Activated CD4-positive, alpha-beta T cell treated with anti-CD3 and anti-CD28 coated beads, Interleukin-2, amount 10 ng/mL, durations not matched to agents 7 days and 5 days (primary cell): Measurements from ENCODE around the gene REV1. TPM values are rescaled to one million over a fixed set of nuclear protein-coding genes. Genes with fewer than 3 reads are reported as not detected.
A peak's percentile ranks its signal among the peaks of the same experiment; 100 is the strongest.

Experiments used
- CTCF ChIA-PET: fragments of 350-600 bp; sonication (Branson Sonifier 250); formaldehyde crosslinking; loops from one replicate; lab custom pipeline; 2021; ENCODE audit warnings: antibody characterized with exemption; lab: Charles Lee
- POLR2A ChIA-PET: fragments of 350-600 bp; sonication (Branson Sonifier 250); formaldehyde crosslinking; loops from one replicate; lab custom pipeline; 2021; ENCODE audit warnings: antibody characterized with exemption; lab: Charles Lee
- DNase-seq: peaks from one replicate; pipeline ENCODE4 v3.0.0-alpha.2; 2020
- H3K27ac Mint-ChIP-seq: one replicate; pipeline ENCODE4 v1.8.0; 2021; ENCODE audit warnings: mild to moderate bottlenecking, moderate library complexity, mixed read lengths
- H3K27me3 Mint-ChIP-seq: one replicate; pipeline ENCODE4 v1.8.0; 2021; ENCODE audit warnings: mixed read lengths
- H3K36me3 Mint-ChIP-seq: one replicate; pipeline ENCODE4 v1.8.0; 2021; ENCODE audit warnings: low read depth, mixed read lengths
- H3K4me1 Mint-ChIP-seq: one replicate; pipeline ENCODE4 v1.8.0; 2021; ENCODE audit warnings: mixed read lengths
- H3K4me3 Mint-ChIP-seq: one replicate; pipeline ENCODE4 v1.8.0; 2021; ENCODE audit warnings: mild to moderate bottlenecking, moderate library complexity, mixed read lengths
- H3K9me3 Mint-ChIP-seq: one replicate; pipeline ENCODE4 v1.8.0; 2021; ENCODE audit warnings: mixed read lengths
- total RNA-seq, 2 experiments: library from RNA; stranded (reverse); gene quantifications; one replicate each; pipeline ENCODE4 v1.2.3, GENCODE V29; 2021

The REV1 gene
- total RNA-seq, 2 experiments from 2014 or later = 37.4 to 40.7 TPM

DNA sequence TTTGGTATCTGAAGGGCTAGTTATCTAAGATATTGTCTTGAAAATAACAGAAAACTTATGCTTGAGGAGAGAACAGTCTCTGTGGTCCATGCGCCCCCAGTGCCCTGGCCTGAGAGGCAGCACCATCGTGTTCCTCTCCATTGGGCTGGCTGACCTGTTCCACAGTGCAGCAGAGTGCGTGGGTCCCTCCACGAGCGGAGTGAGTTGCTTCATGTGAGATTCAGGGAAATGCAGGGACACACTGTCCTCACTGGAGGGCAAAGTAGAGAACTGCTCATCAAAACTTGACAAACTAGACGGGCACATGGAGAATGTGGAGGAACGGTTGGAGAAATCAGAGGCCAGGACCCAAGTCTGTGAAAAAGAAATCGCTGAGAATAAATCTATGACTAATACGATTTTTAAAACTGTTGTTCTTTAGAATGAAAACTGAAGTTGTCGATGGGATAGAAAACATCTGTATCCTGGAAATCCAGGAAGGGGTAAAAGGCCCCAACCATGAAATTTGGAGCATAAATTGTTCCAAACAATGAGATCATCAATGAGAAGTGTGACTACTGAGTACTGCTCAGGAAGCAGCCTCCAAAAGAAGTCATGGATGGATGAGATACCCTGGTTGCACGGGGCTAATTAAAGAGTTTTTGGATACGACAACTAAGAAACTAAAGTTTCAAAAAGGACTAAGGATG lies 58.1 kb downstream of the REV1 start:
- POLR2A ChIA-PET = no interaction called here
- H3K36me3 Mint-ChIP-seq = peaks cover 9% of the 10 kb centered on the region
- CTCF ChIA-PET = interaction anchor here (1.2 kb wide), 1 partner anchor 21 kb away, joined by 3 read pairs; no protein-coding TSS in a partner anchor

DNA sequence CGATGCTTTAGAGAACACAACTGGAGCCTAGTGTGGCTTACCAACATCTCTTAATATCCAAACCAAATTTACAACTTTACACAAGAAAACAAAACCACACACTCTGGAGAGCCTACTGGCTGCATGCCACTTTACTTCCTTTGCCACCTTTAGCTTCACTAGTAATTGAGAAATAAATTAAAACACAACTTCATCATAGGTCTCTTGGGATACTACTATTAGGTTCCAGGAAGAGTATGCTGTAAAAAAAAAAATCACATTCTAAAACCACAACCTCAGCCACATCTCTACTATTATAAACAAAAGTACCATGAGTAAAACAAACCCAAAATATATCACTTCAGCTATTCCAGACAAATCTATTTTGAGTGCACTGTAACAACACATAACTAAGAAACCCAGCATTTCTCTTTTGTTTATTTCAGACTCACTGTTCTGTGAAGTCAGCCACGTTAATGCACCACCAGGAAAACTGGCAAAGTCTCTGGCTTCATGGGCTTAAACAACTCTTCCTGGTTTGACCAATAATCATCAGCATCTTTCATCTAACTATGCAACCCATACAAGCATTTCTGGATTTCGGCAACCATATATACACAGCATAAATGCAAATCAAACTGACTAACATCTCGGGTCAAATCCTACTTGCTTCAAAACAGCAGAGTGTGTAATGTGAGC lies 59.1 kb downstream of the REV1 start:
- CTCF ChIA-PET = interaction anchor here (0.6 to 1.2 kb wide), 3 partner anchors 10 to 39 kb away, joined by 3 read pairs; no protein-coding TSS in a partner anchor
- POLR2A ChIA-PET = no interaction called here
- H3K27me3 Mint-ChIP-seq = no peaks in the 10 kb centered on the region
- H3K9me3 Mint-ChIP-seq = no peaks in the 10 kb centered on the region
- H3K36me3 Mint-ChIP-seq = peaks cover 9% of the 10 kb centered on the region
- H3K27ac Mint-ChIP-seq = peak overlapping the region; percentile 9
- H3K4me3 Mint-ChIP-seq = no peak overlapping the region
- DNase-seq = no peak
- peaks cover 19% of the 10 kb centered on the region for H3K4me1 Mint-ChIP-seq

More for the DNA sequence above, 58.1 kb downstream of the REV1 start:
- Mint-ChIP-seq H3K4me1 (peaks cover 19% of the 10 kb centered on the region), H3K27me3 (no peaks in the 10 kb centered on the region), H3K27ac (no peak overlapping the region), H3K4me3 (no peak overlapping the region), H3K9me3 (no peaks in the 10 kb centered on the region)
- DNase-seq = no peak

DNA sequence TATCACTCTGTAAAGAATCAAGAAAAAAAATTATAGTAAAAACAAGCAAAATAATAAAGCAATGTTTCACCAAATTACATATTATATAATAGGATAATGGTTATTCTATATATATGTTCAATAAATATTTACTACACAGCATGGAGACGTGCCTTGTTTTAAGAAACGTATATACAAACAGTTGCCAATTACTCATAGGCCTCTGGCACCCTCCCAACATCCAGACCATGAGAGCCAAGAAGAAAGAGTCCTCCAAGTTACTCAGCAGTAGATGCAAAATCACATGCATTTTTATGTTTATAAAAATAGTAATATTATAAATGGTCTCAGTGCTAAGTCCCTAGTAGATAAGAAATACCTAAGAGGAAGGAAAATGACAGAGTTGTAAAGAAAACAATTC lies 64.8 kb downstream of the REV1 start:
- DNase-seq = no peak
- POLR2A ChIA-PET = no interaction called here
- H3K4me1 Mint-ChIP-seq = no peaks in the 10 kb centered on the region
- no peaks in the 10 kb centered on the region for H3K9me3 Mint-ChIP-seq
- H3K27ac Mint-ChIP-seq = no peak overlapping the region
- CTCF ChIA-PET = no interaction called here
- no peaks in the 10 kb centered on the region for H3K27me3 Mint-ChIP-seq
- no peak overlapping the region for H3K4me3 Mint-ChIP-seq
- H3K36me3 Mint-ChIP-seq = peaks cover 28% of the 10 kb centered on the region

DNA sequence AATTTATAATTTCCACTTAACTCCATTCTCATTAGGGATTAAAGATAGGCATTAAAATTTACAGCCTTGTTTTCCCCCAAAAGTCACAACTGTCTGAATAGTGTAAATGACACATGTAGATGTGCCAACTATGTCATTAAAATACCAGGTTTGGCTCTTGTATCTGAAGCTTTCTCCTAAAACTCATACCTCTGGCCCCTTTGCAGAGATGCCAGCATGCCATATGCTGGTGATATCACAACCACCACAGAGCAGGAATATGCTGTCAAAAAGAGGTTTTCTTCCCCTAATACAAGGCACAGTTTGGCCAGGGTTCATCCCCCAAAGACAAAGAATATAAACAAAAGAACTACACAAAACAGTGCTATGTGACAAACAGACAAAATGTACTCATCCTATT lies 65.4 kb downstream of the REV1 start:
- no peaks in the 10 kb centered on the region for H3K27me3 Mint-ChIP-seq
- CTCF ChIA-PET = no interaction called here
- no peak for DNase-seq
- no peak overlapping the region for H3K4me3 Mint-ChIP-seq
- POLR2A ChIA-PET = no interaction called here
- no peaks in the 10 kb centered on the region for H3K4me1 Mint-ChIP-seq
- H3K36me3 Mint-ChIP-seq = peaks cover 33% of the 10 kb centered on the region
- H3K27ac Mint-ChIP-seq = no peak overlapping the region
- H3K9me3 Mint-ChIP-seq = no peaks in the 10 kb centered on the region

DNA sequence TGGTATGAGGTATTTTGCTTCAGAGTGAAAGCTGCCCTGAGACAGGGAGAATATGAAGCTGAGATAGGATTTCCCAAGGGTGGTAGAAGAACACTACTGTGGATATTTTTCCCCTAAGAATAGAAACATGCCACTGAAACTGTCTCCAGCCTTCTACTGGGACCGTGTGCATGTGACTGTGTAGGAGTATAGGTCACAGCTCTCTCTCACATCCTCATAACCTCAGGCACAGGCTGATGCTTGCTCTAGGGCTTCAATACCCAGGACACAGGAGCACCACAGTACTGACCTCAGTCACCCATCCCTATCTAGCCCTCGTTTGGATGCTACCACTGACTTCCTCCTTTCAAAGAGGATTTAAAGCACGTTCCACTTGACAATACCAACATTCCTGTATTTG lies 67.2 kb downstream of the REV1 start:
- Mint-ChIP-seq H3K27me3 (no peaks in the 10 kb centered on the region), H3K27ac (no peak overlapping the region), H3K4me3 (no peak overlapping the region), H3K36me3 (peaks cover 30% of the 10 kb centered on the region), H3K9me3 (no peaks in the 10 kb centered on the region), H3K4me1 (no peaks in the 10 kb centered on the region)
- ChIA-PET POLR2A (interaction anchor here (0.6 kb wide), 1 partner anchor 24 kb away, joined by 3 read pairs; no protein-coding TSS in a partner anchor), CTCF (interaction anchor here (0.6 to 0.9 kb wide), 2 partner anchors 20 to 25 kb away, joined by 3 to 6 read pairs; no protein-coding TSS in a partner anchor)
- no peak for DNase-seq

DNA sequence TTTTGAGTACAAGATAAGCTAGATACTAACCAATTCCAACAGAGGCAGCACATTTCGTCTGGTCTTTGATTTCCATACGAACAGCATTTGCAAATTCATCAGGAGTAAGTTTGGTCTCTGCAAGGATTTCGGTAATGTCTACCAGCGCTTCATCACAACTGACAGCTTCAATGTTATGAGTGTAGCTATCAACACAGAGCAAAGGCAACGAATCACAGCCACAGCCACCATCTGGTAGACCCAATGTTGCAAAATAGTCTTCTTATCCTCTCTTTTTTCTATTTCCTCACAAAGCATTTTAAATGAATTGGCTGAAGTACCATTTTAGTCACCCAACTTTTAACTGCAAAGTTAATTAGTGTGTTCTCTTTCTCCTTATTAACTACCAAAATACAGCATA lies 68.3 kb downstream of the REV1 start:
- Mint-ChIP-seq H3K36me3 (peaks cover 35% of the 10 kb centered on the region), H3K4me3 (no peak overlapping the region), H3K9me3 (no peaks in the 10 kb centered on the region), H3K4me1 (no peaks in the 10 kb centered on the region), H3K27me3 (no peaks in the 10 kb centered on the region), H3K27ac (no peak overlapping the region)
- CTCF ChIA-PET = interaction anchor here (1.1 kb wide), 1 partner anchor 12 kb away, joined by 3 read pairs; no protein-coding TSS in a partner anchor
- no peak for DNase-seq
- POLR2A ChIA-PET = no interaction called here

DNA sequence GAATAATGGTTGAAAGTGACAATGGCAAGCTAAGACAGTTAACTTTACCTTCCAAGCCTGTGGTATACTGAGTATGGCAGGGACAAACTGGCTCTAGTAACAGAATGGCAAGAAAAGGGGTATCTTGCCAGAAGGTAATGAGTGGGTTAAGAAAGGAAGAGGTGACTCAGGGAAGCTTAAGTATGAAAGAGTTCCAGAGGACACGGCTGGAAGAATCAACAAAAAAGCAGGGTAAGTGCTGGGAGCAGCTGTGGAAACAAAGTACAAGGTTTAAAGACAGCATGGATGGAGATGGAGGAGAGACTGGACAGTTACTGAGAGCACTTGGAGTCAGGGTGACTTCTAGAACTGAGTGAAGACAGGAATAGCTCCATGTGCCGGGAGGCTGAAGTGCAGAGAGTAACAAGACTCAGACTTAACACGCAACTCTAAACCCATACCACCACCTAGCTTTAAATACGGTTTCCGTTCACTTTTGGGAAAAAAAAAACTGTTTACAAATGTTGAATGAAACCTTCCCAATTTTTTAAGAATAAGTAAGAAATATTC lies 69.0 kb downstream of the REV1 start:
- no peak overlapping the region for H3K27ac Mint-ChIP-seq
- H3K27me3 Mint-ChIP-seq = no peaks in the 10 kb centered on the region
- H3K36me3 Mint-ChIP-seq = peaks cover 36% of the 10 kb centered on the region
- ChIA-PET POLR2A (interaction anchor here (0.6 kb wide), 1 partner anchor 51 kb away, joined by 4 read pairs; no protein-coding TSS in a partner anchor), CTCF (interaction anchor here (1.1 kb wide), 1 partner anchor 11 kb away, joined by 3 read pairs; no protein-coding TSS in a partner anchor)
- H3K4me1 Mint-ChIP-seq = no peaks in the 10 kb centered on the region
- no peak for DNase-seq
- no peaks in the 10 kb centered on the region for H3K9me3 Mint-ChIP-seq
- no peak overlapping the region for H3K4me3 Mint-ChIP-seq

DNA sequence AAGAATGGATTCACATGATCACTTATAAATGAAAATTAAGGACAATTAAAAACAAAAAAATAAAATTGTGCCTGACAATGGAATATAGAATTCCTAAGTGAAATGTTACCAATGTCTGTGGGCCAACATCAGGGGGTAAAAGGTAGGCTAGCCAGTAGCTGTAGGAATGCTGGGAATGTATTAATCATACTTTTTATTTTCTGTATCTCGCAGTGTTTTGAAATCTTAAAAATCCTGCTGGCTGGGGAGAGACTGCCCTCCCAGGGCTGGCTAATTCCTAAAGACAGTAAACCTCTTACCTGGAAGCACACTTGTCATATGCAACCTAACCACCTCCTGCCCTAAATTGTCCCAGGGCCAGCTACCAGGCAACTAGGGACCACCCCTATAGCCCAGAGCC lies 69.8 kb downstream of the REV1 start:
- no peak for DNase-seq
- POLR2A ChIA-PET = no interaction called here
- no peak overlapping the region for H3K4me3 Mint-ChIP-seq
- no peaks in the 10 kb centered on the region for H3K27me3 Mint-ChIP-seq
- no peak overlapping the region for H3K27ac Mint-ChIP-seq
- H3K4me1 Mint-ChIP-seq = no peaks in the 10 kb centered on the region
- peaks cover 43% of the 10 kb centered on the region for H3K36me3 Mint-ChIP-seq
- CTCF ChIA-PET = no interaction called here
- H3K9me3 Mint-ChIP-seq = no peaks in the 10 kb centered on the region

DNA sequence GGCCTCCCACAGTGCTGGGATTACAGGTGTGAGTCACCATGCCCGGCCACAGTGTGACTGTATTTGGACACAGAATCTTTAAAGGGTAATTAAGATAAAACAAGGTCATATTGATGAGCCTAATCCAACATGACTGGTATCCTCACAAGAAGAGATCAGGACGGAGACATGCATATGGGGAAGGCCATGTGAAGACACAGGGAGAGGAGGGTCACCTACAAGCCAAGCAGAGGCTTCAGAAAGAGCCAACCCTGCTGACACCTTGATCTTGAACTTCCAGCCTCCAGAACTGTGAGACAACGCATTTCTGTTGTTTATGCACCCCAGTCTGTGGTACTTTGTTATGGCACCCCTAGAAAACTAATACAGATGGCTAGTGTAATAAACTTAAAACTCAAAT lies 72.4 kb downstream of the REV1 start:
- ChIA-PET CTCF (no interaction called here), POLR2A (no interaction called here)
- H3K27ac Mint-ChIP-seq = no peak overlapping the region
- no peaks in the 10 kb centered on the region for H3K27me3 Mint-ChIP-seq
- peaks cover 51% of the 10 kb centered on the region for H3K36me3 Mint-ChIP-seq
- H3K9me3 Mint-ChIP-seq = no peaks in the 10 kb centered on the region
- no peaks in the 10 kb centered on the region for H3K4me1 Mint-ChIP-seq
- H3K4me3 Mint-ChIP-seq = no peak overlapping the region
- no peak for DNase-seq

DNA sequence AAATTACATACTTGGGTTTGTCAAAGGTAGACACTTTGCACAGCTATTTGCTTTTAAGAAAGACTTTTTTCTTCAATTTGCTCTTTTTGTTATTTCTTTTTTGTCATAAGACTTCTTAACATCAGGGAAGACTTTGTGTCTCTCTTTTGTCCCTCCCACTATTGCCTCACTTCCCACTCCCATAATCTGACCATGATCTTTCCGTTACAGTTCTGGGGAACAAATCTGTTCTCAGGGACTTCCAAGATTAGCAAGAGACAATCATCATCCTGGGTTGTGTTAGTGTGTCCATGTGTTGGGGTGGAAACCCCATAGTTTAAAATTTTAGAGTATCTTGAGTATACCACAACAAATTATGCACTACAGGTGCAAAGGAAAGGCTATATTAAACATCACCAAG lies 75.3 kb downstream of the REV1 start:
- Mint-ChIP-seq H3K9me3 (no peaks in the 10 kb centered on the region), H3K27ac (no peak overlapping the region), H3K27me3 (no peaks in the 10 kb centered on the region), H3K4me3 (no peak overlapping the region), H3K36me3 (peaks cover 41% of the 10 kb centered on the region), H3K4me1 (no peaks in the 10 kb centered on the region)
- POLR2A ChIA-PET = no interaction called here
- no peak for DNase-seq
- CTCF ChIA-PET = no interaction called here

DNA sequence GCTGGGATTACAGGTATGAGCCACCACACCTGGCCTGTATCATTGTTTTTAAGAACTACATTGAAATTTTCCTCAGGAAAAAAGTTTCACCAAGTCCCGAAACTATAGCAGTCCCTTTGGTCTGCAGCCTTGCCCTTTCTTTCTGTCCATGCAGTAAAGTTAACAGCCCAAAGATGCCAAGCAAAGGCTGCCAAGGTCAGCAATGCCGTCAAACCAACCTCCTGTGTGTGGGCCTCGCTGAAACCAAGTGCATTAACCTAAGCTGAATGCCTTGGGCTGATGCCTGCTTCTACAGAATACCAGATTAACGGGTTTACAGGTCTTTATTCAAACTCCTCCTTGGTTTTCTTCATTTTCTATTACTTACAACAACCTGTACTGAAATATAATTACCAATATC lies 79.5 kb downstream of the REV1 start:
- no peak for DNase-seq
- Mint-ChIP-seq H3K4me1 (peaks cover 4% of the 10 kb centered on the region), H3K36me3 (peaks cover 39% of the 10 kb centered on the region), H3K27me3 (no peaks in the 10 kb centered on the region), H3K4me3 (no peak overlapping the region), H3K9me3 (no peaks in the 10 kb centered on the region), H3K27ac (no peak overlapping the region)
- ChIA-PET POLR2A (no interaction called here), CTCF (interaction anchor here (0.8 to 1.2 kb wide), 2 partner anchors 11 to 12 kb away, joined by 3 to 4 read pairs; no protein-coding TSS in a partner anchor)

DNA sequence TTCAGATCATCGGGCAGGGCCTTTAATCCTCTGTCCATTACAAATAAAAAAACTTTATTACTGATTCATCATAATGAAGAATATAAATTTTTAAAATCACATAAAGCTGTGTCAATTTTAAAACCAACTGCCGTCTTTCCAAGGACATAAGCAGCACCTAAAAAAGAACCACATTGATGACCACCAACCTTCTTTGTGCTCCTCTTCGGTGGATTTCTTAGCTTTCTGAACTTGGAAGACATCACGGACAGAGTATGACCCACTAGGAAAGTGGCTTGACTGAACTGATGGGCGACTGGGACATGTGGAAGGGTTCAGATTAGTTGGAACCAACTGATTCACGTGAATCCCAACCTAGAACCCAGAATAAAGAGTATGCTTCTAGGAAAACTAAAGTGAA lies 83.7 kb downstream of the REV1 start:
- H3K27ac Mint-ChIP-seq = no peak overlapping the region
- no peak overlapping the region for H3K4me3 Mint-ChIP-seq

More for the DNA sequence above, 83.7 kb downstream of the REV1 start:
- DNase-seq = no peak
- Mint-ChIP-seq H3K4me1 (peaks cover 14% of the 10 kb centered on the region), H3K36me3 (peaks cover 45% of the 10 kb centered on the region), H3K9me3 (no peaks in the 10 kb centered on the region), H3K27me3 (no peaks in the 10 kb centered on the region)
- POLR2A ChIA-PET = no interaction called here
- CTCF ChIA-PET = interaction anchor here (1.0 kb wide), 1 partner anchor 15 kb away, joined by 3 read pairs; no protein-coding TSS in a partner anchor
